IMR-90 (cell line): Measurements from ENCODE around the gene ARNT2. TPM values are rescaled to one million over a fixed set of nuclear protein-coding genes. Genes with fewer than 3 reads are reported as not detected.
A peak's percentile ranks its signal among the peaks of the same experiment; 100 is the strongest.

Experiments used
- ATAC-seq: fragments of 200-7000 bp; cut with Tn5 transposase; 2 replicates; pipeline ENCODE4 v1.9.1; 2020; ENCODE audit warnings: low read depth, mild to moderate bottlenecking, moderate library complexity
- BruUV-seq: library from RNA; stranded (reverse); fragments of 400-500 nt; replicated peaks from 2 replicates; lab custom pipeline; 2021; lab: Mats Ljungman, UMichigan
- CTCF ChIA-PET: fragments of 300-600 bp; formaldehyde crosslinking; extraction: SDS; loops from one replicate; lab custom pipeline; 2021; ENCODE audit warnings: antibody characterized with exemption; lab: Yijun Ruan, JAX
- POLR2A ChIA-PET: fragments of 300-600 bp; sonication (Branson Sonifier 250); formaldehyde crosslinking; loops from one replicate; lab custom pipeline; 2022; ENCODE audit warnings: antibody characterized with exemption; ENCODE audit not compliant: unreplicated experiment; lab: Charles Lee
- DNase-seq: peaks from one replicate; pipeline ENCODE4 v3.0.0; 2013
- H2AFZ ChIP-seq: replicated peaks from 2 replicates; pipeline ENCODE3; 2013; ENCODE audit warnings: low read length, mild to moderate bottlenecking; ENCODE audit not compliant: poor library complexity
- H2AK5ac ChIP-seq: 2 replicates; pipeline ENCODE4 v1.6.1; 2013; ENCODE audit warnings: low read depth, low read length, inconsistent platforms
- H2AK9ac ChIP-seq: replicated peaks from 2 replicates; pipeline ENCODE3; 2013; ENCODE audit warnings: mild to moderate bottlenecking, low read depth, low read length, moderate library complexity; ENCODE audit not compliant: poor library complexity
- H2BK120ac ChIP-seq: 2 replicates; pipeline ENCODE4 v1.6.1; 2013; ENCODE audit warnings: low read depth, low read length, inconsistent platforms
- H2BK15ac ChIP-seq: 3 replicates; pipeline ENCODE4 v1.6.1; 2013; ENCODE audit warnings: low read depth, low read length, inconsistent platforms
- H2BK20ac ChIP-seq: 2 replicates; pipeline ENCODE4 v1.6.1; 2013; ENCODE audit warnings: low read depth, mild to moderate bottlenecking, inconsistent platforms, low read length, moderate library complexity
- H2BK5ac ChIP-seq: 2 replicates; pipeline ENCODE4 v1.6.1; 2013; ENCODE audit warnings: mild to moderate bottlenecking, low read depth, low read length, inconsistent platforms; ENCODE audit not compliant: poor library complexity, severe bottlenecking
- H3K14ac ChIP-seq: replicated peaks from 2 replicates; pipeline ENCODE4 v1.6.1; 2013; ENCODE audit warnings: low read depth, low read length, inconsistent platforms
- H3K18ac ChIP-seq: 2 replicates; pipeline ENCODE4 v1.6.1; 2013; ENCODE audit warnings: low read depth, low read length, control low read depth
- H3K23ac ChIP-seq: 2 replicates; pipeline ENCODE4 v1.6.1; 2013; ENCODE audit warnings: low read depth, low read length, inconsistent platforms
- H3K27ac ChIP-seq: 2 replicates; pipeline ENCODE4 v1.5.1; 2013; ENCODE audit warnings: mild to moderate bottlenecking, control low read depth, low read length; ENCODE audit not compliant: insufficient read depth
- H3K27me3 ChIP-seq: 2 replicates; pipeline ENCODE4 v1.6.1; 2013; ENCODE audit warnings: low read length; ENCODE audit not compliant: control insufficient read depth, insufficient read depth
- H3K36me3 ChIP-seq: 2 replicates; pipeline ENCODE4 v1.6.1; 2013; ENCODE audit warnings: low read length, mixed read lengths; ENCODE audit not compliant: control insufficient read depth, insufficient read depth
- H3K4ac ChIP-seq: 2 replicates; pipeline ENCODE4 v1.6.1; 2013; ENCODE audit warnings: low read depth, low read length, inconsistent platforms
- H3K4me1 ChIP-seq: 2 replicates; pipeline ENCODE4 v1.6.1; 2013; ENCODE audit warnings: low read length, mixed read lengths; ENCODE audit not compliant: control insufficient read depth, insufficient read depth
- H3K4me2 ChIP-seq: 2 replicates; pipeline ENCODE4 v1.6.1; 2013; ENCODE audit warnings: low read depth, mild to moderate bottlenecking, control low read depth, low read length, moderate library complexity
- H3K4me3 ChIP-seq: 2 replicates; pipeline ENCODE4 v1.5.1; 2013; ENCODE audit warnings: low read depth, mild to moderate bottlenecking, control low read depth, low read length, moderate library complexity; ENCODE audit not compliant: insufficient read depth
- H3K56ac ChIP-seq: 2 replicates; pipeline ENCODE4 v1.6.1; 2013; ENCODE audit warnings: low read length, inconsistent platforms; ENCODE audit not compliant: insufficient read depth; ENCODE audit errors: extremely low read depth
- H3K79me1 ChIP-seq, 2 experiments: 2 replicates each; pipeline ENCODE4 v1.6.1; 2013; ENCODE audit warnings: low read length in 2 of 2, inconsistent platforms in 1 of 2, low read depth in 1 of 2
- H3K9ac ChIP-seq: 2 replicates; pipeline ENCODE4 v1.6.1; 2013; ENCODE audit warnings: low read depth, low read length, control low read depth
- H3K9me1 ChIP-seq: 2 replicates; pipeline ENCODE4 v1.6.1; 2013; ENCODE audit warnings: low read length, inconsistent platforms; ENCODE audit not compliant: insufficient read depth
- H3K9me3 ChIP-seq: 2 replicates; pipeline ENCODE4 v1.6.1; 2013; ENCODE audit warnings: low read length; ENCODE audit not compliant: control insufficient read depth, insufficient read depth
- H4K20me1 ChIP-seq: 2 replicates; pipeline ENCODE4 v1.6.1; 2013; ENCODE audit warnings: low read length, inconsistent platforms; ENCODE audit not compliant: insufficient read depth
- H4K5ac ChIP-seq: 2 replicates; pipeline ENCODE4 v1.6.1; 2013; ENCODE audit warnings: mild to moderate bottlenecking, low read depth, low read length, control low read depth
- H4K8ac ChIP-seq, 2 experiments: 2 replicates each; pipeline ENCODE4 v1.6.1; 2013; ENCODE audit warnings: low read depth in 2 of 2, low read length in 2 of 2, control low read depth in 1 of 2, inconsistent platforms in 1 of 2
- H4K91ac ChIP-seq: 2 replicates; pipeline ENCODE4 v1.6.1; 2013; ENCODE audit warnings: low read depth, low read length, inconsistent platforms; ENCODE audit not compliant: insufficient read depth
- BHLHE40 ChIP-seq: fragments of 150-350 bp; IDR thresholded peaks from 2 replicates; pipeline ENCODE4 v1.6.1; 2016; ENCODE audit warnings: mild to moderate bottlenecking, low read depth, low read length
- CEBPB ChIP-seq: IDR thresholded peaks from 2 replicates; pipeline ENCODE4 v1.6.1; 2012; ENCODE audit warnings: low read depth, low read length, improper control_type of control experiment
- CHD1 ChIP-seq: IDR thresholded peaks from 2 replicates; pipeline ENCODE4 v1.6.1; 2012; ENCODE audit warnings: low read depth, low read length, improper control_type of control experiment
- CTCF ChIP-seq: conservative IDR thresholded peaks from 2 replicates; pipeline ENCODE4 v1.5.1; 2012; ENCODE audit warnings: mild to moderate bottlenecking, low read depth, low read length, improper control_type of control experiment
- ELK1 ChIP-seq: fragments of 150-350 bp; IDR thresholded peaks from 2 replicates; pipeline ENCODE4 v1.6.1; 2016; ENCODE audit warnings: low read depth, mild to moderate bottlenecking, low read length, moderate library complexity, borderline replicate concordance
- FOS ChIP-seq: fragments of 150-350 bp; IDR thresholded peaks from 2 replicates; pipeline ENCODE4 v1.6.1; 2016; ENCODE audit warnings: low read depth, low read length
- MAFK ChIP-seq: IDR thresholded peaks from 2 replicates; pipeline ENCODE4 v1.6.1; 2012; ENCODE audit warnings: low read depth, low read length, improper control_type of control experiment
- MAZ ChIP-seq: IDR thresholded peaks from 2 replicates; pipeline ENCODE4 v1.6.1; 2012; ENCODE audit warnings: low read depth, mild to moderate bottlenecking, low read length, improper control_type of control experiment, moderate library complexity, borderline replicate concordance
- MXI1 ChIP-seq: IDR thresholded peaks from 2 replicates; pipeline ENCODE4 v1.6.1; 2012; ENCODE audit warnings: low read depth, mild to moderate bottlenecking, low read length, moderate library complexity, borderline replicate concordance
- NFE2L2 ChIP-seq: fragments of 150-350 bp; IDR thresholded peaks from 2 replicates; pipeline ENCODE4 v1.6.1; 2016; ENCODE audit warnings: low read depth, mild to moderate bottlenecking, low read length
- POLR2A ChIP-seq: IDR thresholded peaks from 2 replicates; pipeline ENCODE4 v1.6.1; 2012; ENCODE audit warnings: mild to moderate bottlenecking, low read depth, low read length
- RAD21 ChIP-seq: IDR thresholded peaks from 2 replicates; pipeline ENCODE4 v1.6.1; 2012; ENCODE audit warnings: low read length, improper control_type of control experiment
- RCOR1 ChIP-seq: IDR thresholded peaks from 2 replicates; pipeline ENCODE4 v1.6.1; 2012; ENCODE audit warnings: mild to moderate bottlenecking, low read length, improper control_type of control experiment; ENCODE audit not compliant: insufficient replicate concordance
- RFX5 ChIP-seq: IDR thresholded peaks from 2 replicates; pipeline ENCODE4 v1.8.0; 2012; ENCODE audit warnings: low read depth, mild to moderate bottlenecking, low read length, moderate library complexity
- SMC3 ChIP-seq: fragments of 150-350 bp; IDR thresholded peaks from 2 replicates; pipeline ENCODE4 v1.6.1; 2016; ENCODE audit warnings: low read depth, mild to moderate bottlenecking, antibody characterized with exemption, low read length, moderate library complexity
- USF2 ChIP-seq: fragments of 150-350 bp; IDR thresholded peaks from 2 replicates; pipeline ENCODE4 v1.6.1; 2017; ENCODE audit warnings: mild to moderate bottlenecking, antibody characterized with exemption, low read length, low read depth
- WGBS, 2 experiments: methylation state at CpG; one replicate each; pipeline versions ENCODE4 v1.1.5 to v1.1.7; 2013; ENCODE audit warnings: missing lambda C conversion rate in 2 of 2; ENCODE audit not compliant: insufficient read length in 1 of 2; ENCODE audit errors: extremely low coverage in 2 of 2; 5-methylcytosine and 5-hydroxymethylcytosine counted together
- dilution Hi-C: fragments of 300-500 bp; cut with HindIII; formaldehyde crosslinking; loops from one replicate; pipeline ENCODE4 v1.14.3; 2018; ENCODE audit warnings: low sequenced_read_pairs; ENCODE audit not compliant: unreplicated experiment
- in situ Hi-C: fragments of 300-500 bp; cut with MboI; formaldehyde crosslinking; loops from 3 replicates; pipeline ENCODE4 v1.14.3; 2019; ENCODE audit warnings: low sequenced_read_pairs, inconsistent platforms, mixed read lengths
- intact Hi-C: fragments of 100-400 bp; cut with micrococcal nuclease; formaldehyde crosslinking; loops from 2 replicates; pipeline ENCODE4 v1.10.0; 2022
- polyA plus RNA-seq, 3 experiments: library from polyadenylated mRNA; depleted of rRNA; stranded (reverse); fragments of >200 nt; gene quantifications; 2 replicates each; pipeline ENCODE4 v1.2.3, GENCODE V29; 2012; ENCODE audit warnings: low replicate concordance in 1 of 3
- total RNA-seq: library from RNA; depleted of rRNA; stranded (reverse); fragments of >200 nt; gene quantifications from 2 replicates; pipeline ENCODE4 v1.2.3, GENCODE V29; 2012

ARNT2 gene
- total and polyA plus RNA-seq, 2 of the 4 experiments (the other 2 are of a cell fraction), result 18.2 to 19.0 TPM

GRCh38 chr15:80536716-80537115, 132.5 kb downstream of the ARNT2 start:
- no TSS peak for BruUV-seq
- Histone ChIP-seq H2AK5ac (peak overlapping the region; percentile 38; the same call in 1 of the 2 replicates), H3K23ac (no peak overlapping the region), H3K9me1 (peaks cover 3% of the 10 kb centered on the region; the same call in 1 of the 2 replicates), H4K5ac (no peak overlapping the region; the same call in 1 of the 2 replicates), H4K8ac (no peak overlapping the region), H4K20me1 (no peaks in the 10 kb centered on the region), H3K4me1 (peaks cover 3% of the 10 kb centered on the region), H2AK9ac (no peak overlapping the region), H2BK5ac (no peak overlapping the region), H3K56ac (no peak overlapping the region), H2BK15ac (0 out of 3 replicates have a peak overlapping the region, but pooled peaks have one; percentile 33), H3K14ac (peak overlapping the region; percentile 39; the same call in 1 of the 2 replicates), H2BK20ac (no peak overlapping the region), H4K91ac (0 out of 2 replicates have a peak overlapping the region, but pooled peaks have one; percentile 7), H3K36me3 (peaks cover 10% of the 10 kb centered on the region; the same call in 1 of the 2 replicates), H3K9me3 (0 out of 2 replicates have a peak, but pooled peaks cover 4% of the 10 kb centered on the region), H3K27ac (no peak overlapping the region), H2BK120ac (0 out of 2 replicates have a peak overlapping the region, but pooled peaks have one; percentile 14), H3K9ac (no peak overlapping the region), H3K4me2 (no peak overlapping the region), H3K4ac (0 out of 2 replicates have a peak overlapping the region, but pooled peaks have one; percentile 2), H2AFZ (no peak overlapping the region), H3K4me3 (no peak overlapping the region), H3K27me3 (no peaks in the 10 kb centered on the region), H3K18ac (no peak overlapping the region), H3K79me1 (peaks cover 3 to 9% of the 10 kb centered on the region in 2 experiments; a peak in 3 of 4 replicates)
- in situ Hi-C loops (no loop called here), intact Hi-C loops (no loop called here), dilution Hi-C loops (no loop called here)
- ATAC-seq (no peak), DNase-seq (no peak)
- ChIA-PET CTCF (no interaction called here), POLR2A (no interaction called here)
- 100% methylated on average over 1 of the region's 2 CpGs; no CpG with 5 or more reads in 1 of the 2 experiments for WGBS, 2 experiments
- TF ChIP-seq CEBPB, result no peak
- TF ChIP-seq POLR2A, result no peak
- no peak for TF ChIP-seq RCOR1
- TF ChIP-seq MAZ, result no peak
- TF ChIP-seq RAD21, result no peak
- no peak for TF ChIP-seq CTCF
- no peak for TF ChIP-seq MXI1
- TF ChIP-seq BHLHE40, result no peak
- TF ChIP-seq ELK1, result no peak
- no peak for TF ChIP-seq CHD1
- TF ChIP-seq MAFK, result no peak
- TF ChIP-seq USF2, result no peak
- no peak for TF ChIP-seq FOS
- TF ChIP-seq RFX5, result no peak
- no peak for TF ChIP-seq NFE2L2
- no peak for TF ChIP-seq SMC3
